B cell (primary cell): Measurements from ENCODE around the gene CFAP65. TPM values are rescaled to one million over a fixed set of nuclear protein-coding genes. Genes with fewer than 3 reads are reported as not detected.

Experiments used
- ATAC-seq: fragments of 200-7000 bp; cut with Tn5 transposase; one replicate; pipeline ENCODE4 v1.10.0; 2021; ENCODE audit warnings: low read depth, mild to moderate bottlenecking, moderate number of reproducible peaks, moderate library complexity
- CTCF ChIA-PET: fragments of 350-600 bp; sonication (Branson Sonifier 250); formaldehyde crosslinking; loops from one replicate; lab custom pipeline; 2021; ENCODE audit warnings: antibody characterized with exemption, inconsistent platforms; lab: Charles Lee
- POLR2A ChIA-PET: fragments of 350-600 bp; sonication (Branson Sonifier 250); formaldehyde crosslinking; loops from one replicate; lab custom pipeline; 2021; ENCODE audit warnings: antibody characterized with exemption; lab: Charles Lee
- DNase-seq: peaks from one replicate; pipeline ENCODE4 v3.0.0; 2013
- H2AFZ ChIP-seq: 2 replicates; pipeline ENCODE4 v1.6.1; 2012; ENCODE audit warnings: mild to moderate bottlenecking, low read depth, low read length; ENCODE audit not compliant: insufficient read depth, poor library complexity, severe bottlenecking
- H3K27ac ChIP-seq, 2 donors: 1 replicate in 1 of 2; 2 replicates in 1 of 2; pipeline ENCODE4 v1.5.1; 2012 to 2013; ENCODE audit warnings: low read length in 2 of 2, mild to moderate bottlenecking in 2 of 2, moderate library complexity in 1 of 2
- H3K27me3 ChIP-seq, 4 experiments: fragments of 200-600 bp in 1 of 4; sonication (generic) in 1 of 4; replicated peaks in 1 of 4; 1 replicate in 2 of 4; 2 replicates in 2 of 4; pipeline versions ENCODE4 v1.6.1 to v1.7.0; 2013 to 2016; ENCODE audit warnings: low read length in 3 of 4, mild to moderate bottlenecking in 2 of 4, mixed read lengths in 1 of 4, moderate library complexity in 1 of 4; ENCODE audit not compliant: insufficient read depth in 4 of 4, control insufficient read depth in 3 of 4; ENCODE audit errors: control extremely low read depth in 1 of 4
- H3K36me3 ChIP-seq, 2 experiments: replicated peaks in 1 of 2; 1 replicate in 1 of 2; 2 replicates in 1 of 2; pipeline versions ENCODE4 v1.6.1 to v1.7.1; 2013; ENCODE audit warnings: low read length in 1 of 2; ENCODE audit not compliant: insufficient read depth in 2 of 2, control insufficient read depth in 1 of 2; ENCODE audit errors: control extremely low read depth in 1 of 2, extremely low read depth in 1 of 2
- H3K4me1 ChIP-seq, 2 donors: fragments of 200-600 bp in 1 of 2; sonication (generic) in 1 of 2; 1 replicate in 1 of 2; 2 replicates in 1 of 2; pipeline versions ENCODE4 v1.5.1 to v1.6.1; 2013 to 2017; ENCODE audit warnings: low read length in 2 of 2; ENCODE audit not compliant: control insufficient read depth in 2 of 2, insufficient read depth in 2 of 2
- H3K4me2 ChIP-seq: replicated peaks from 2 replicates; pipeline ENCODE3; 2012; ENCODE audit warnings: mild to moderate bottlenecking, low read depth, low read length; ENCODE audit not compliant: poor library complexity, severe bottlenecking
- H3K4me3 ChIP-seq, 5 experiments: fragments of 200-600 bp in 1 of 5; sonication (generic) in 1 of 5; 1 replicate in 3 of 5; 2 replicates in 2 of 5; pipeline versions ENCODE4 v1.5.1 to v1.7.0; 2011 to 2016; ENCODE audit warnings: low read length in 4 of 5, mild to moderate bottlenecking in 4 of 5, low read depth in 2 of 5, control low read depth in 1 of 5, moderate library complexity in 1 of 5; ENCODE audit not compliant: insufficient read depth in 1 of 5; ENCODE audit errors: control extremely low read depth in 1 of 5, extremely low read depth in 1 of 5
- H3K79me2 ChIP-seq: fragments of 200-600 bp; sonication (generic); one replicate; pipeline ENCODE4 v1.6.0; 2016; ENCODE audit warnings: low read length; ENCODE audit not compliant: control insufficient read depth, insufficient read depth
- H3K9ac ChIP-seq: fragments of 200-600 bp; sonication (generic); 2 replicates; pipeline ENCODE4 v1.6.1; 2017; ENCODE audit warnings: mild to moderate bottlenecking, low read length, moderate library complexity
- H3K9me3 ChIP-seq, 3 donors: one replicate each; pipeline versions ENCODE4 v1.6.1 to v1.7.1; 2013; ENCODE audit warnings: low read length in 2 of 3; ENCODE audit not compliant: control insufficient read depth in 2 of 3, insufficient read depth in 1 of 3; ENCODE audit errors: control extremely low read depth in 1 of 3
- H4K20me1 ChIP-seq: 2 replicates; pipeline ENCODE4 v1.6.0; 2012; ENCODE audit warnings: mild to moderate bottlenecking, low read length; ENCODE audit not compliant: insufficient read depth, control insufficient read depth, poor library complexity, severe bottlenecking
- H3K27ac Mint-ChIP-seq: one replicate; pipeline ENCODE4 v1.8.0; 2021; ENCODE audit warnings: mixed read lengths
- H3K27me3 Mint-ChIP-seq: one replicate; pipeline ENCODE4 v1.8.0; 2021; ENCODE audit warnings: mixed read lengths
- H3K4me1 Mint-ChIP-seq: one replicate; pipeline ENCODE4 v1.8.0; 2021; ENCODE audit warnings: mixed read lengths
- H3K4me3 Mint-ChIP-seq: one replicate; pipeline ENCODE4 v1.8.0; 2021; ENCODE audit warnings: mixed read lengths
- H3K9me3 Mint-ChIP-seq: one replicate; pipeline ENCODE4 v1.8.0; 2022; ENCODE audit warnings: mixed read lengths; ENCODE audit not compliant: insufficient read depth
- EZH2 ChIP-seq: IDR thresholded peaks from 2 replicates; pipeline ENCODE4 v1.6.1; 2012; ENCODE audit warnings: borderline replicate concordance, low read depth, mild to moderate bottlenecking, moderate library complexity, low read length; ENCODE audit not compliant: insufficient read depth, poor library complexity, severe bottlenecking
- WGBS: methylation state at CpG from one replicate; pipeline ENCODE4 v1.1.5; 2013; ENCODE audit warnings: missing lambda C conversion rate; ENCODE audit not compliant: insufficient coverage; 5-methylcytosine and 5-hydroxymethylcytosine counted together
- intact Hi-C: fragments of 100-400 bp; cut with micrococcal nuclease; formaldehyde crosslinking; loops from one replicate; pipeline ENCODE4 v1.10.0; 2022
- polyA plus RNA-seq: library from polyadenylated mRNA; depleted of rRNA; stranded (reverse); fragments of >200 nt; gene quantifications from 2 replicates; pipeline ENCODE4 v1.2.3, GENCODE V29; 2012
- total RNA-seq, 2 donors: library from RNA; stranded (reverse); fragments of 120-200 nt in 1 of 2; gene quantifications; 1 replicate in 1 of 2; 2 replicates in 1 of 2; pipeline versions ENCODE4 v1.2.3 to v1.2.4, GENCODE V29; 2013 to 2022
- TF ChIP-seq, protein P1 (sequence below): fragments of 200-600 bp; IDR thresholded peaks from one replicate; pipeline ENCODE4 v1.8.0; 2022; ENCODE audit warnings: antibody characterized with exemption, mild to moderate bottlenecking

Gene CFAP65
- total and polyA plus RNA-seq, 2 donors (not counting 1 experiment from before 2014, with no cell fraction given), result not detected

DNA sequence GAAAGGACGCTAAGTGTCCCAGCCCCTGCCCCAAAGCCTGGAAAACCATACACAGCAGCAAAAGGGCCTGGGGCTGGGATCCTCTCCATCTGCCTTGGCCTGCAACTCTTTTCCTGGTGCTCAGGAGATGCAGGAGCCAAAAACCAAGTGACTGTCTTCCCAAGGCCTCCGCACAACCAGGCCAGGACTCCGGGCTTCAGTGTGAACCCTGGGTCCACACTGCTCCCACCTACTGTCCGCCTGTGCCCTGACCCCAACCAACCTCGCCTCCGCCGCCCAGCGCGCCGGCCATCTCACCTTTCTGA is 57.4 kb downstream of the CFAP65 start:
- no peaks in the 10 kb centered on the region for H3K36me3 ChIP-seq
- peak overlapping the region; percentile 46 for H3K4me2 ChIP-seq
- Mint-ChIP-seq H3K9me3 (no peaks in the 10 kb centered on the region), H3K27ac (no peak overlapping the region), H3K4me3 (no peak overlapping the region), H3K27me3 (peaks cover 63% of the 10 kb centered on the region), H3K4me1 (peaks cover 31% of the 10 kb centered on the region)
- H3K27ac ChIP-seq, result no peak overlapping the region
- H4K20me1 ChIP-seq, result no peaks in the 10 kb centered on the region
- H3K27me3 ChIP-seq, result peaks cover 0 to 89% (median 58%) of the 10 kb centered on the region in 4 experiments
- ATAC-seq, result no peak
- intact Hi-C loops, result loop anchor here (5.0 kb wide), 3 partner anchors 87 to 132 kb away; no protein-coding TSS in a partner anchor
- 9% methylated on average over 10 of the region's 10 CpGs for WGBS
- DNase-seq, result no peak
- H3K9me3 ChIP-seq, result peaks cover 0 to 40% (median 0%) of the 10 kb centered on the region in 3 donors
- no peaks in the 10 kb centered on the region for H3K79me2 ChIP-seq
- no peak overlapping the region for H3K4me3 ChIP-seq
- H2AFZ ChIP-seq, result no peak overlapping the region
- no peak overlapping the region for H3K9ac ChIP-seq
- CTCF ChIA-PET, result interaction anchor here (1.0 kb wide), 1 partner anchor 24 kb away, joined by 3 read pairs; the partner anchor contains the start of gene CDK5R2
- POLR2A ChIA-PET, result no interaction called here
- H3K4me1 ChIP-seq, result peaks cover 37 to 72% of the 10 kb centered on the region in 2 donors
- TF ChIP-seq, protein P1, sequence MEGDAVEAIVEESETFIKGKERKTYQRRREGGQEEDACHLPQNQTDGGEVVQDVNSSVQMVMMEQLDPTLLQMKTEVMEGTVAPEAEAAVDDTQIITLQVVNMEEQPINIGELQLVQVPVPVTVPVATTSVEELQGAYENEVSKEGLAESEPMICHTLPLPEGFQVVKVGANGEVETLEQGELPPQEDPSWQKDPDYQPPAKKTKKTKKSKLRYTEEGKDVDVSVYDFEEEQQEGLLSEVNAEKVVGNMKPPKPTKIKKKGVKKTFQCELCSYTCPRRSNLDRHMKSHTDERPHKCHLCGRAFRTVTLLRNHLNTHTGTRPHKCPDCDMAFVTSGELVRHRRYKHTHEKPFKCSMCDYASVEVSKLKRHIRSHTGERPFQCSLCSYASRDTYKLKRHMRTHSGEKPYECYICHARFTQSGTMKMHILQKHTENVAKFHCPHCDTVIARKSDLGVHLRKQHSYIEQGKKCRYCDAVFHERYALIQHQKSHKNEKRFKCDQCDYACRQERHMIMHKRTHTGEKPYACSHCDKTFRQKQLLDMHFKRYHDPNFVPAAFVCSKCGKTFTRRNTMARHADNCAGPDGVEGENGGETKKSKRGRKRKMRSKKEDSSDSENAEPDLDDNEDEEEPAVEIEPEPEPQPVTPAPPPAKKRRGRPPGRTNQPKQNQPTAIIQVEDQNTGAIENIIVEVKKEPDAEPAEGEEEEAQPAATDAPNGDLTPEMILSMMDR, result no peak
- TF ChIP-seq EZH2, result no peak

DNA sequence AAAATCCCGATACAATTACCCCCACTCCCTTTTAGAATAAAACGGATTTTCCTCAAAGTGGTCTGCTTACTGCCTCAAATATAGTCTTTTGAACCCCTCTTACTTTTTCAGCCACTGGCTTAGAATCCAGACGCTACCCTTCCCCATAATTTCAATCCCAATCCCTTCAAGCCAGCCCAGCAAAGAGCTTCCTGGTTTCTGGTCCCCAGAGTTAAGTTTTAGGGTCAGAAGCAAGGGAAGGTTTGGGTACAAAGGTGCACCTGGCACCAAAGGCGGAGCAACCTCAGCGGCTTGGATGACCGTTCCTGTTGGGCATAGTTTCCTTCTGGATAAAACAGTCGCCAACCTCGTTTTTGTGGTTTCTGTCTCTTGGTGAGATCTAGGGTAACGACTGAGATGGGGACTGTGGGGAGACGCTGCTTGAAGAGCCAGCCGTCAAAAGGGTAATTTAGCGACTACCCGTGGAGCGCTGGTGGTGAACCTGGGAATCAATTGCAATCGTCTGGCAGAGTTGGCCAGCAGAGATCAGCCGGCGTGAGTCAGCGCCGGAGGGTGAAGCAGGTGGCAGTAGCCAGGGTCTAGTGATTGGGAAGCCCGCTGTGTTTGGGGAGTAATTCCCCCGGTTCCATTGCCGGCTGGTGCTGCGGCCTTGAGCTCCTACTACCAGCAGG is 57.9 kb downstream of the CFAP65 start:
- 14% methylated on average over 23 of the region's 23 CpGs for whole genome bisulfite sequencing
- Mint-ChIP-seq H3K27ac (no peak overlapping the region), H3K4me3 (peak overlapping the region; percentile 11)

More for the DNA sequence above, 57.9 kb downstream of the CFAP65 start:
- ChIA-PET POLR2A (no interaction called here), CTCF (interaction anchor here (1.0 to 1.9 kb wide), 3 partner anchors 12 to 129 kb away, joined by 3 to 8 read pairs (median 5); partner anchors contain the start of gene CDK5R2)
- Histone ChIP-seq H2AFZ (no peak overlapping the region), H3K27ac (no peak overlapping the region), H3K27me3 (peaks cover 0 to 88% (median 56%) of the 10 kb centered on the region in 4 experiments), H3K36me3 (no peaks in the 10 kb centered on the region), H3K79me2 (no peaks in the 10 kb centered on the region), H4K20me1 (no peaks in the 10 kb centered on the region), H3K4me3 (no peak overlapping the region), H3K4me2 (no peak overlapping the region), H3K4me1 (peaks cover 37 to 72% of the 10 kb centered on the region in 2 donors), H3K9me3 (peaks cover 0 to 40% (median 0%) of the 10 kb centered on the region in 3 donors), H3K9ac (no peak overlapping the region)
- Mint-ChIP-seq H3K9me3 (no peaks in the 10 kb centered on the region), H3K4me1 (peaks cover 31% of the 10 kb centered on the region), H3K27me3 (peaks cover 64% of the 10 kb centered on the region)
- no peak for ATAC-seq
- TF ChIP-seq, protein P1, result no peak
- no peak for TF ChIP-seq EZH2
- intact Hi-C loops, result loop anchor here (5.0 kb wide), 3 partner anchors 86 to 131 kb away; no protein-coding TSS in a partner anchor
- DNase-seq, result peak; percentile 39
